ENCODE data around the gene FMNL1.
A peak's percentile ranks its signal among the peaks of the same experiment; 100 is the strongest.
"Not testable (repeated sequence)": the region's sequence is repeated elsewhere in the genome, so short reads cannot be mapped to it uniquely, and the experiment has no call there.

Gene FMNL1

GRCh38 chr17:45221081-45222013, at the start of gene FMNL1:
TSS of gene FMNL1 (plus strand) at chr17:45221885. CDS start at chr17:45222125, 240 bp downstream.
- peak; percentile 34 to 47 for DNase-seq (ENCODE audit: low read depth in 2 of 2)

- DNase-seq (ENCODE audit: low read depth in 2 of 2): no peak
Measured at GRCh38 chr17:45172232-45172540, 49.5 kb upstream of the FMNL1 start.

- peak; percentile 31 to 39 for DNase-seq (ENCODE audit: low read depth in 2 of 2)
Measured at GRCh38 chr17:45172541-45173286, 49.0 kb upstream of the FMNL1 start.

- no peak for DNase-seq (ENCODE audit: low read depth in 2 of 2)
Measured at GRCh38 chr17:45175759-45176115, 45.9 kb upstream of the FMNL1 start.

- no peak for DNase-seq (ENCODE audit: low read depth in 2 of 2)
Measured at GRCh38 chr17:45177563-45177962, 44.1 kb upstream of the FMNL1 start.

GRCh38 chr17:45184144-45184543, 37.5 kb upstream of the FMNL1 start:
- no peak for DNase-seq (ENCODE audit: low read depth in 2 of 2)

GRCh38 chr17:45186801-45187354, 34.8 kb upstream of the FMNL1 start:
- DNase-seq (ENCODE audit: low read depth in 2 of 2): no peak

- DNase-seq (ENCODE audit: low read depth in 2 of 2): no peak
Measured at GRCh38 chr17:45189009-45189408, 32.7 kb upstream of the FMNL1 start.

GRCh38 chr17:45190503-45191255, 31.0 kb upstream of the FMNL1 start:
- no peak for DNase-seq (ENCODE audit: low read depth in 2 of 2)

- no peak for DNase-seq (ENCODE audit: low read depth in 2 of 2)
Measured at GRCh38 chr17:45195424-45195823, 26.3 kb upstream of the FMNL1 start.

- DNase-seq (ENCODE audit: low read depth in 2 of 2): no peak
Measured at GRCh38 chr17:45197108-45197507, 24.6 kb upstream of the FMNL1 start.

GRCh38 chr17:45197555-45198334, 23.9 kb upstream of the FMNL1 start:
- peak; percentile 85 to 93 for DNase-seq (ENCODE audit: low read depth in 2 of 2)

GRCh38 chr17:45200701-45201100, 21.0 kb upstream of the FMNL1 start:
- no peak for DNase-seq (ENCODE audit: low read depth in 2 of 2)

GRCh38 chr17:45201457-45201856, 20.2 kb upstream of the FMNL1 start:
- no peak for DNase-seq (ENCODE audit: low read depth in 2 of 2)

GRCh38 chr17:45201880-45202279, 19.8 kb upstream of the FMNL1 start:
- not testable (repeated sequence) for DNase-seq (ENCODE audit: low read depth in 2 of 2)

- DNase-seq (ENCODE audit: low read depth in 2 of 2): peak; percentile 75 to 94
Measured at GRCh38 chr17:45218895-45219661, 2.6 kb upstream of the FMNL1 start.

- no peak for DNase-seq (ENCODE audit: low read depth in 2 of 2)
Measured at GRCh38 chr17:45220079-45220478, 1.6 kb upstream of the FMNL1 start.

GRCh38 chr17:45222014-45222288, 266 bp downstream of the FMNL1 start:
- DNase-seq (ENCODE audit: low read depth in 2 of 2): no peak

GRCh38 chr17:45222289-45222995, 757 bp downstream of the FMNL1 start:
- DNase-seq (ENCODE audit: low read depth in 2 of 2): peak; percentile 34 to 62

GRCh38 chr17:45222996-45223538, 1.4 kb downstream of the FMNL1 start:
- DNase-seq (ENCODE audit: low read depth in 2 of 2): no peak

Measured in stimulated activated CD4-positive, alpha-beta T cell treated with anti-CD3 and anti-CD28 coated beads, Interleukin-4, amount 100 ng/mL, for 48 hours (primary cell).